HEK293 (cell line): ENCODE results near the gene AJM1.

Source experiments
- HOXD13 ChIP-seq: sonication (generic); formaldehyde crosslinking; IDR thresholded peaks from 2 replicates; pipeline ENCODE4 v1.8.0; 2022; ENCODE audit warnings: missing genetic modification reagents, borderline replicate concordance
- KLF1 ChIP-seq: fragments of 450-650 bp; formaldehyde crosslinking; IDR thresholded peaks from 2 replicates; pipeline ENCODE4 v1.5.1; 2016; ENCODE audit warnings: missing biosample characterization, missing genetic modification characterization
- ZNF138 ChIP-seq: fragments of 450-650 bp; formaldehyde crosslinking; IDR thresholded peaks from 2 replicates; pipeline ENCODE4 v1.5.1; 2016; ENCODE audit warnings: missing biosample characterization, missing genetic modification characterization, borderline replicate concordance
- ZNF677 ChIP-seq: fragments of 450-650 bp; IDR thresholded peaks from 2 replicates; pipeline ENCODE4 v1.5.0; 2018; ENCODE audit warnings: missing biosample characterization, mild to moderate bottlenecking, missing genetic modification characterization, moderate library complexity
- TF ChIP-seq, protein P1 (sequence below): fragments of 450-650 bp; formaldehyde crosslinking; conservative IDR thresholded peaks from 2 replicates; pipeline ENCODE4 v1.5.1; 2016; ENCODE audit warnings: low read depth, missing biosample characterization, missing genetic modification characterization

DNA sequence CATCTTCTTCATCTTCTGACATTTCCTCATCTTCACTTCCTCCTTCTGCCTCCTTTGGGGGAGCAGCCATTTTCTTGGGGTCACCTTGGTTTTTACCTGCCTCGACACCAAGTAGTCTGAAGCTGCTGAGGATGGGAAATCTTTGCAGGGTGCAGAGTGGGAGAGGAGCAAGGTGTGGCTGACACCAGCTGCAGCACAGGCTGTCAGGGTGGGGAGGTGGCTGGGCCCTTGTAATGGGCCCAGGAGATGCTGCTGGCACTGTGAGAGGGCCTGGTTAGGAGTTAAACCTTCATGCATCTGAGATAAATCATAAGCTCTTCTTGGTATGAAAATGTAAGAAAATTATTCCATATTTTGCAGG is 26.9 kb upstream of the AJM1 start:
- TF ChIP-seq KLF1 (tag by site-specific recombination) (no peak), ZNF677 (tag by site-specific recombination) (no peak), ZNF138 (tag by site-specific recombination) (no peak), HOXD13 (no peak)
- TF ChIP-seq, protein P1, sequence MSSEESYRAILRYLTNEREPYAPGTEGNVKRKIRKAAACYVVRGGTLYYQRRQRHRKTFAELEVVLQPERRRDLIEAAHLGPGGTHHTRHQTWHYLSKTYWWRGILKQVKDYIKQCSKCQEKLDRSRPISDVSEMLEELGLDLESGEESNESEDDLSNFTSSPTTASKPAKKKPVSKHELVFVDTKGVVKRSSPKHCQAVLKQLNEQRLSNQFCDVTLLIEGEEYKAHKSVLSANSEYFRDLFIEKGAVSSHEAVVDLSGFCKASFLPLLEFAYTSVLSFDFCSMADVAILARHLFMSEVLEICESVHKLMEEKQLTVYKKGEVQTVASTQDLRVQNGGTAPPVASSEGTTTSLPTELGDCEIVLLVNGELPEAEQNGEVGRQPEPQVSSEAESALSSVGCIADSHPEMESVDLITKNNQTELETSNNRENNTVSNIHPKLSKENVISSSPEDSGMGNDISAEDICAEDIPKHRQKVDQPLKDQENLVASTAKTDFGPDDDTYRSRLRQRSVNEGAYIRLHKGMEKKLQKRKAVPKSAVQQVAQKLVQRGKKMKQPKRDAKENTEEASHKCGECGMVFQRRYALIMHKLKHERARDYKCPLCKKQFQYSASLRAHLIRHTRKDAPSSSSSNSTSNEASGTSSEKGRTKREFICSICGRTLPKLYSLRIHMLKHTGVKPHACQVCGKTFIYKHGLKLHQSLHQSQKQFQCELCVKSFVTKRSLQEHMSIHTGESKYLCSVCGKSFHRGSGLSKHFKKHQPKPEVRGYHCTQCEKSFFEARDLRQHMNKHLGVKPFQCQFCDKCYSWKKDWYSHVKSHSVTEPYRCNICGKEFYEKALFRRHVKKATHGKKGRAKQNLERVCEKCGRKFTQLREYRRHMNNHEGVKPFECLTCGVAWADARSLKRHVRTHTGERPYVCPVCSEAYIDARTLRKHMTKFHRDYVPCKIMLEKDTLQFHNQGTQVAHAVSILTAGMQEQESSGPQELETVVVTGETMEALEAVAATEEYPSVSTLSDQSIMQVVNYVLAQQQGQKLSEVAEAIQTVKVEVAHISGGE (tag by site-specific recombination) = no peak
